HCT116 (cell line): ENCODE results near the gene LGALS12. TPM values are rescaled to one million over a fixed set of nuclear protein-coding genes. Genes with fewer than 3 reads are reported as not detected.

Experiments
- ATAC-seq: fragments of 200-7000 bp; cut with Tn5 transposase; 2 replicates; pipeline ENCODE4 v1.9.1; 2020; ENCODE audit warnings: mild to moderate bottlenecking, moderate library complexity
- BruUV-seq: library from RNA; stranded (reverse); fragments of 400-500 nt; replicated peaks from 2 replicates; lab custom pipeline; 2021; lab: Mats Ljungman, UMichigan
- CTCF ChIA-PET: fragments of 300-600 bp; sonication (Branson Sonifier 250); formaldehyde crosslinking; loops from one replicate; lab custom pipeline; 2021; ENCODE audit warnings: antibody characterized with exemption; lab: Charles Lee
- POLR2A ChIA-PET: fragments of 300-600, 350-600 bp; sonication (Branson Sonifier 250); formaldehyde crosslinking; loops from one replicate; lab custom pipeline; 2021; ENCODE audit warnings: antibody characterized with exemption; lab: Charles Lee
- RAD21 ChIA-PET, 2 experiments: fragments of 300-600 bp; sonication (Branson Sonifier 250); formaldehyde crosslinking; loops; one replicate each; lab custom pipeline; 2023; ENCODE audit warnings: low total read pairs in 2 of 2; ENCODE audit not compliant: uncharacterized antibody in 2 of 2, unreplicated experiment in 2 of 2, low non-redundant PET in 1 of 2; lab: Charles Lee
- DNase-seq: peaks from one replicate; pipeline ENCODE4 v3.0.0-alpha.2; 2010; ENCODE audit warnings: low read depth, low spot score
- H2AFZ ChIP-seq: fragments of 200-600 bp; shearing (Covaris generic), sonication (generic); 2 replicates; pipeline ENCODE4 v1.6.1; 2017; ENCODE audit warnings: low read depth, mixed run types, mixed read lengths, antibody characterized with exemption, low read length; ENCODE audit not compliant: poor library complexity, severe bottlenecking
- H3K27ac ChIP-seq: 2 replicates; pipeline ENCODE4 v1.5.1; 2012; ENCODE audit warnings: low read depth, low read length
- H3K27me3 ChIP-seq: fragments of 200-600 bp; sonication (generic); 2 replicates; pipeline ENCODE4 v1.6.1; 2016; ENCODE audit warnings: mixed run types, low read length, mixed read lengths; ENCODE audit not compliant: insufficient read depth
- H3K36me3 ChIP-seq, 2 experiments: fragments of 200-500 bp in 1 of 2; fragments of 200-600 bp in 1 of 2; sonication (Bioruptor generic) in 1 of 2; sonication (generic) in 1 of 2; 2 replicates each; pipeline versions ENCODE4 v1.5.1 to v1.6.1; 2014 to 2016; ENCODE audit warnings: low read length in 2 of 2, inconsistent platforms in 1 of 2, mixed read lengths in 1 of 2, mixed run types in 1 of 2; ENCODE audit not compliant: insufficient read depth in 2 of 2, control insufficient read depth in 1 of 2
- H3K4me1 ChIP-seq, 2 experiments: fragments of 200-600 bp in 1 of 2; sonication (generic) in 1 of 2; 2 replicates each; pipeline versions ENCODE4 v1.5.1 to v1.6.1; 2012 to 2017; ENCODE audit warnings: low read length in 2 of 2, inconsistent platforms in 1 of 2, mild to moderate bottlenecking in 1 of 2, mixed read lengths in 1 of 2, mixed run types in 1 of 2, moderate library complexity in 1 of 2; ENCODE audit not compliant: insufficient read depth in 2 of 2, control insufficient read depth in 1 of 2
- H3K4me2 ChIP-seq: fragments of 200-600 bp; sonication (generic); 2 replicates; pipeline ENCODE4 v1.6.1; 2017; ENCODE audit warnings: mixed run types, low read length, mixed read lengths
- H3K4me3 ChIP-seq, 2 experiments: fragments of 200-600 bp in 1 of 2; sonication (generic) in 1 of 2; replicated peaks in 1 of 2; 2 replicates each; pipeline ENCODE4 v1.5.1; 2011 to 2016; ENCODE audit warnings: low read length in 2 of 2, control low read depth in 1 of 2, low read depth in 1 of 2, mild to moderate bottlenecking in 1 of 2, mixed read lengths in 1 of 2, mixed run types in 1 of 2
- H3K79me2 ChIP-seq: fragments of 200-600 bp; sonication (generic); 2 replicates; pipeline ENCODE4 v1.6.1; 2017; ENCODE audit warnings: mild to moderate bottlenecking, mixed run types, low read length, moderate library complexity, mixed read lengths; ENCODE audit not compliant: insufficient read depth
- H3K9ac ChIP-seq: fragments of 200-600 bp; sonication (generic); 2 replicates; pipeline ENCODE4 v1.6.1; 2016; ENCODE audit warnings: low read length, mixed read lengths
- H3K9me2 ChIP-seq: fragments of 200-600 bp; sonication (generic), shearing (Covaris generic); 2 replicates; pipeline ENCODE4 v1.6.1; 2017; ENCODE audit warnings: mixed run types, mild to moderate bottlenecking, moderate library complexity; ENCODE audit not compliant: insufficient read depth
- H3K9me3 ChIP-seq, 2 experiments: fragments of 200-500 bp in 1 of 2; fragments of 200-600 bp in 1 of 2; sonication (Bioruptor generic) in 1 of 2; sonication (generic) in 1 of 2; 2 replicates each; pipeline ENCODE4 v1.6.1; 2014 to 2017; ENCODE audit warnings: low read length in 2 of 2, mixed read lengths in 2 of 2, inconsistent platforms in 1 of 2, low read depth in 1 of 2, mild to moderate bottlenecking in 1 of 2, mixed run types in 1 of 2, moderate library complexity in 1 of 2; ENCODE audit not compliant: control insufficient read depth in 1 of 2, insufficient read depth in 1 of 2
- H4K20me1 ChIP-seq: fragments of 200-600 bp; sonication (generic), shearing (Covaris generic); 2 replicates; pipeline ENCODE4 v1.6.1; 2017; ENCODE audit warnings: mixed run types, mild to moderate bottlenecking, moderate library complexity; ENCODE audit not compliant: insufficient read depth
- CBX3 ChIP-seq: IDR thresholded peaks from 2 replicates; pipeline ENCODE4 v1.6.1; 2012; ENCODE audit warnings: low read depth
- EZH2 ChIP-seq: fragments of 200-600 bp; sonication (generic); IDR thresholded peaks from 2 replicates; pipeline ENCODE4 v1.6.1; 2017; ENCODE audit warnings: antibody characterized with exemption, mixed run types
- FOSL1 ChIP-seq: IDR thresholded peaks from 2 replicates; pipeline ENCODE4 v1.6.1; 2012; ENCODE audit warnings: low read depth
- POLR2A ChIP-seq: IDR thresholded peaks from 2 replicates; pipeline ENCODE4 v1.7.0; 2011; ENCODE audit warnings: borderline replicate concordance; ENCODE audit not compliant: insufficient read depth, insufficient read length; ENCODE audit errors: extremely low read depth
- POLR2AphosphoS5 ChIP-seq: IDR thresholded peaks from 2 replicates; pipeline ENCODE4 v1.6.1; 2011; ENCODE audit warnings: mild to moderate bottlenecking, low read depth, low read length, moderate library complexity
- SP1 ChIP-seq: IDR thresholded peaks from 2 replicates; pipeline ENCODE4 v1.6.1; 2012; ENCODE audit warnings: low read depth
- SRF ChIP-seq: IDR thresholded peaks from 2 replicates; pipeline ENCODE4 v1.6.1; 2012; ENCODE audit warnings: low read depth
- TCF7L2 ChIP-seq: IDR thresholded peaks from 2 replicates; pipeline ENCODE4 v1.7.0; 2011; ENCODE audit warnings: borderline replicate concordance, inconsistent platforms; ENCODE audit not compliant: insufficient read depth, insufficient read length; ENCODE audit errors: extremely low read depth
- ZFX ChIP-seq: fragments of 450-650 bp; IDR thresholded peaks from 2 replicates; pipeline ENCODE4 v1.6.1; 2017
- ZNF274 ChIP-seq: fragments of 200-500 bp; sonication (Bioruptor generic); IDR thresholded peaks from 2 replicates; pipeline ENCODE4 v1.6.1; 2014; ENCODE audit warnings: mild to moderate bottlenecking, low read depth, low read length, inconsistent platforms
- intact Hi-C: fragments of 100-400 bp; cut with micrococcal nuclease; formaldehyde crosslinking; loops from 2 replicates; pipeline ENCODE4 v1.10.0; 2022
- total RNA-seq: library from RNA; stranded (reverse); gene quantifications from one replicate; pipeline ENCODE4 v1.2.1, GENCODE V29; 2021; ENCODE audit not compliant: unreplicated experiment
- TF ChIP-seq, protein P1 (sequence below), 3 experiments: fragments of 200-600 bp in 1 of 3; sonication (generic) in 1 of 3; IDR thresholded peaks in 2 of 3; conservative IDR thresholded peaks in 1 of 3; 2 replicates each; pipeline ENCODE4 v1.5.1; 2012 to 2017; ENCODE audit warnings: low read depth in 2 of 3, low read length in 2 of 3, antibody characterized with exemption in 1 of 3, borderline replicate concordance in 1 of 3, control low read depth in 1 of 3, mild to moderate bottlenecking in 1 of 3, mixed read lengths in 1 of 3, mixed run types in 1 of 3, moderate library complexity in 1 of 3; ENCODE audit not compliant: insufficient read depth in 1 of 3
- TF ChIP-seq, protein P2 (sequence below): IDR thresholded peaks from 2 replicates; pipeline ENCODE4 v1.6.1; 2012

Gene LGALS12
- total RNA-seq, 1 experiment from 2014 or later = not detected

DNA sequence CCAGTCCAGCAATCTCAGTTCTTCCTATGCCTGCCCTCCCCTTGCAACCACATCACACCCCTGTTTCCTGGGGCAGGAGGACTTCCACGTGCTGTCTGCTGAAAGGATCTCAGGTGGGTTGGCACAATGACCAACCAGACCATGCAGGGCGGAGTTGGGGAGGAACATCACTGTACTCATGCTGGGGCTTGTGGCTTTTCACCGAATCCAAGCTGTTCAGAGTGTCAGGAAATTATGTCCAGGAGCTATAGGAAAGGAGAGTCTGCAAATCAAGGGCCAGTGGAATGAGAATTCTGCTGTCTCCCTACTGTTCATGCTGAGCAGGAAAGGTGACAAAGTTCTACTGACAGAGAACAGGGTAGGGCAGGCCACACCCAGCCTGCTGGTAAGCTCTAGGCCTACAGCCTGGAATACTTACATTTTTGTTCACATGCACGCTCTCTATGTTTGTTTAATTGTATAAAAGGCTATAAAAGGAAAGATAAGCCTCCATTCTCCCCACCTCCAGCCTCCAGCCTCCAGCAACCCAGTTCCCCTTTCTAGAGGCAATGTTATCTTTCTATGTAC lies 59.0 kb downstream of the LGALS12 start:
- DNase-seq = no peak
- BruUV-seq = no TSS peak
- Histone ChIP-seq H3K4me2 (peak overlapping the region; percentile 15; the same call in 1 of the 2 replicates), H3K27me3 (no peaks in the 10 kb centered on the region), H3K9me2 (no peaks in the 10 kb centered on the region), H3K36me3 (no peaks in the 10 kb centered on the region), H3K27ac (no peak overlapping the region), H3K9me3 (no peaks in the 10 kb centered on the region), H2AFZ (no peak overlapping the region), H3K4me1 (peaks cover 17 to 33% of the 10 kb centered on the region in 2 experiments), H3K79me2 (no peaks in the 10 kb centered on the region), H3K4me3 (no peak overlapping the region), H3K9ac (no peak overlapping the region), H4K20me1 (no peaks in the 10 kb centered on the region)
- intact Hi-C loops = no loop called here
- ChIA-PET CTCF (no interaction called here), RAD21 (no interaction called here), POLR2A (no interaction called here)
- ATAC-seq = no peak
- TF ChIP-seq ZFX = no peak
- no peak for TF ChIP-seq FOSL1
- TF ChIP-seq CBX3 = no peak
- TF ChIP-seq, protein P1, sequence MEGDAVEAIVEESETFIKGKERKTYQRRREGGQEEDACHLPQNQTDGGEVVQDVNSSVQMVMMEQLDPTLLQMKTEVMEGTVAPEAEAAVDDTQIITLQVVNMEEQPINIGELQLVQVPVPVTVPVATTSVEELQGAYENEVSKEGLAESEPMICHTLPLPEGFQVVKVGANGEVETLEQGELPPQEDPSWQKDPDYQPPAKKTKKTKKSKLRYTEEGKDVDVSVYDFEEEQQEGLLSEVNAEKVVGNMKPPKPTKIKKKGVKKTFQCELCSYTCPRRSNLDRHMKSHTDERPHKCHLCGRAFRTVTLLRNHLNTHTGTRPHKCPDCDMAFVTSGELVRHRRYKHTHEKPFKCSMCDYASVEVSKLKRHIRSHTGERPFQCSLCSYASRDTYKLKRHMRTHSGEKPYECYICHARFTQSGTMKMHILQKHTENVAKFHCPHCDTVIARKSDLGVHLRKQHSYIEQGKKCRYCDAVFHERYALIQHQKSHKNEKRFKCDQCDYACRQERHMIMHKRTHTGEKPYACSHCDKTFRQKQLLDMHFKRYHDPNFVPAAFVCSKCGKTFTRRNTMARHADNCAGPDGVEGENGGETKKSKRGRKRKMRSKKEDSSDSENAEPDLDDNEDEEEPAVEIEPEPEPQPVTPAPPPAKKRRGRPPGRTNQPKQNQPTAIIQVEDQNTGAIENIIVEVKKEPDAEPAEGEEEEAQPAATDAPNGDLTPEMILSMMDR (IDR thresholded peaks at IDR 0.05 in 2 of 3, conservative IDR thresholded peaks at IDR 0.05 in 1 of 3; ENCODE audit: borderline replicate concordance in 1 of 3, insufficient read depth in 1 of 3, low read depth in 2 of 3, low read length in 2 of 3) = no peak
- no peak for TF ChIP-seq TCF7L2
- TF ChIP-seq ZNF274 = no peak
- TF ChIP-seq, protein P2, sequence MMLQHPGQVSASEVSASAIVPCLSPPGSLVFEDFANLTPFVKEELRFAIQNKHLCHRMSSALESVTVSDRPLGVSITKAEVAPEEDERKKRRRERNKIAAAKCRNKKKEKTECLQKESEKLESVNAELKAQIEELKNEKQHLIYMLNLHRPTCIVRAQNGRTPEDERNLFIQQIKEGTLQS = no peak
- no peak for TF ChIP-seq POLR2AphosphoS5
- no peak for TF ChIP-seq SRF
- TF ChIP-seq SP1 = no peak
- no peak for TF ChIP-seq EZH2
- TF ChIP-seq POLR2A = no peak

Other genes with a start within 250 kb of the LGALS12 start
- not detected for gene SLC22A9, start 136.3 kb upstream of the LGALS12 start, total RNA-seq
- gene PLAAT5, start 14.9 kb upstream of the LGALS12 start, total RNA-seq = not detected
- 0.52 TPM for gene PLAAT4, start 30.7 kb downstream of the LGALS12 start, total RNA-seq
- gene PLAAT2, start 57.3 kb downstream of the LGALS12 start, total RNA-seq = not detected
- gene PLAAT3, start 108.3 kb downstream of the LGALS12 start, total RNA-seq = 31.1 TPM
- 32.3 TPM for gene ATL3, start 165.3 kb downstream of the LGALS12 start, total RNA-seq
- 95.0 TPM for gene RTN3, start 175.4 kb downstream of the LGALS12 start, total RNA-seq